CD4-positive, alpha-beta T cell treated with Interleukin-6 for 4 hours (primary cell): ENCODE data around the gene HLCS.
"Not testable (repeated sequence)": the region's sequence is repeated elsewhere in the genome, so short reads cannot be mapped to it uniquely, and the experiment has no call there.

Experiments
- DNase-seq: peaks from one replicate; pipeline ENCODE4 v3.0.0-alpha.2; 2020; ENCODE audit warnings: mixed read lengths

Gene HLCS

GRCh38 chr21:36966066-36966820, at the start of gene HLCS:
Gene HLCS (minus strand): TSS chr21:36966669. CDS start chr21:36966638, 31 bp downstream.
- peak; percentile 88 for DNase-seq

- peak; percentile 83 for DNase-seq
These were observed 43.4 kb upstream of the HLCS start for GRCh38 chr21:37009740-37010341.

GRCh38 chr21:37008724-37009123, 42.3 kb upstream of the HLCS start:
- no peak for DNase-seq

- DNase-seq = peak; percentile 10
These were observed 40.2 kb upstream of the HLCS start, which contains the start of gene RIPPLY3 for GRCh38 chr21:37006486-37007291. Gene RIPPLY3 (plus strand): TSS chr21:37006702. CDS start chr21:37006773, 71 bp downstream.

GRCh38 chr21:37005548-37006485, 39.3 kb upstream of the HLCS start:
- no peak for DNase-seq

GRCh38 chr21:37003917-37004316, 37.4 kb upstream of the HLCS start:
- not testable (repeated sequence) for DNase-seq

- not testable (repeated sequence) for DNase-seq
These were observed 36.4 kb upstream of the HLCS start for GRCh38 chr21:37002851-37003250.

- no peak for DNase-seq
These were observed 35.0 kb upstream of the HLCS start for GRCh38 chr21:37001441-37001840.

- no peak for DNase-seq
These were observed 33.9 kb upstream of the HLCS start for GRCh38 chr21:37000381-37000780.

- DNase-seq = no peak
These were observed 32.8 kb upstream of the HLCS start for GRCh38 chr21:36999131-36999898.

GRCh38 chr21:36995285-36995684, 28.8 kb upstream of the HLCS start:
- not testable (repeated sequence) for DNase-seq

- DNase-seq = peak; percentile 58
These were observed 28.2 kb upstream of the HLCS start for GRCh38 chr21:36994501-36995158.

- DNase-seq = no peak
These were observed 26.2 kb upstream of the HLCS start for GRCh38 chr21:36992671-36993070.

- DNase-seq = no peak
These were observed 24.2 kb upstream of the HLCS start for GRCh38 chr21:36990508-36991205.

- peak; percentile 92 for DNase-seq
These were observed 23.4 kb upstream of the HLCS start for GRCh38 chr21:36989699-36990507.

GRCh38 chr21:36989199-36989698, 22.8 kb upstream of the HLCS start:
- DNase-seq = not testable (repeated sequence)

- no peak for DNase-seq
These were observed 22.1 kb upstream of the HLCS start for GRCh38 chr21:36988536-36988935.

GRCh38 chr21:36987845-36988244, 21.4 kb upstream of the HLCS start:
- DNase-seq = no peak
